ENCODE measurements around the gene GLI3.

Gene GLI3

DNA sequence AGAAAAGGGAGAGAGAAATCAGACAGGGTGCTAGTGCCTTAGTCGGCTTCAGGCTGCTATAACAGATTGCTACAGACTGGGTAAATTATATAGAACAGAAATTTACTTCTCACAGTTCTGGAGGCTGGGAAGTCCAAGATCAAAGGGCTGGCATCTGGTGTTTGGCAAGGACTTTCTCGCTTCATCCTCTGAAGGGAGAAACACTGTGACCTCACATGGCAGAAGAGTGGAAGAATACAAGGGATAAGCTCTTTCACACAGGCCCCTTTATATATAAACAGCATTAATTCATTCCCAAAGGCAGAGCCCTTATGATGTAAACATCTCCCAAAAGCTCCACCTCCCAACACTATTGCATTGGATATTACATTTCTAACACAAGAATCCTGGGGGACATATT lies 298.6 kb downstream of the GLI3 start (continued):
- TF ChIP-seq, protein P1, sequence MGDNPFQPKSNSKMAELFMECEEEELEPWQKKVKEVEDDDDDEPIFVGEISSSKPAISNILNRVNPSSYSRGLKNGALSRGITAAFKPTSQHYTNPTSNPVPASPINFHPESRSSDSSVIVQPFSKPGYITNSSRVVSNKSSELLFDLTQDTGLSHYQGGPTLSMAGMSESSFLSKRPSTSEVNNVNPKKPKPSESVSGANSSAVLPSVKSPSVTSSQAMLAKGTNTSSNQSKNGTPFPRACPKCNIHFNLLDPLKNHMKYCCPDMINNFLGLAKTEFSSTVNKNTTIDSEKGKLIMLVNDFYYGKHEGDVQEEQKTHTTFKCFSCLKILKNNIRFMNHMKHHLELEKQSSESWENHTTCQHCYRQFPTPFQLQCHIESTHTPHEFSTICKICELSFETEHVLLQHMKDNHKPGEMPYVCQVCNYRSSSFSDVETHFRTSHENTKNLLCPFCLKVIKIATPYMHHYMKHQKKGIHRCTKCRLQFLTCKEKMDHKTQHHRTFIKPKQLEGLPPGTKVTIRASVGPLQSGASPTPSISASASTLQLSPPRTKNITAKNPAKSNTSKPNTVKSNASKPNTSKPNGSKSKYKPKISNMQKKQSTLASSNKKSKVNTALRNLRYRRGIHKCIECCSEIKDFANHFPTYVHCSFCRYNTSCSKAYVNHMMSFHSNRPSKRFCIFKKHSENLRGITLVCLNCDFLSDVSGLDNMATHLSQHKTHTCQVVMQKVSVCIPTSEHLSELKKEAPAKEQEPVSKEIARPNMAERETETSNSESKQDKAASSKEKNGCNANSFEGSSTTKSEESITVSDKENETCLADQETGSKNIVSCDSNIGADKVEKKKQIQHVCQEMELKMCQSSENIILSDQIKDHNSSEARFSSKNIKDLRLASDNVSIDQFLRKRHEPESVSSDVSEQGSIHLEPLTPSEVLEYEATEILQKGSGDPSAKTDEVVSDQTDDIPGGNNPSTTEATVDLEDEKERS (tag by site-specific recombination; IDR thresholded peaks at IDR 0.05), result no peak
- TF ChIP-seq ZSCAN23 (tag by site-specific recombination; IDR thresholded peaks at IDR 0.05), result no peak
- no peak for TF ChIP-seq PRDM1 (tag by site-specific recombination; IDR thresholded peaks at IDR 0.05)
- TF ChIP-seq, protein P2, sequence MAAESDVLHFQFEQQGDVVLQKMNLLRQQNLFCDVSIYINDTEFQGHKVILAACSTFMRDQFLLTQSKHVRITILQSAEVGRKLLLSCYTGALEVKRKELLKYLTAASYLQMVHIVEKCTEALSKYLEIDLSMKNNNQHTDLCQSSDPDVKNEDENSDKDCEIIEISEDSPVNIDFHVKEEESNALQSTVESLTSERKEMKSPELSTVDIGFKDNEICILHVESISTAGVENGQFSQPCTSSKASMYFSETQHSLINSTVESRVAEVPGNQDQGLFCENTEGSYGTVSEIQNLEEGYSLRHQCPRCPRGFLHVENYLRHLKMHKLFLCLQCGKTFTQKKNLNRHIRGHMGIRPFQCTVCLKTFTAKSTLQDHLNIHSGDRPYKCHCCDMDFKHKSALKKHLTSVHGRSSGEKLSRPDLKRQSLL (tag by site-specific recombination; IDR thresholded peaks at IDR 0.05), result no peak
- no peak for TF ChIP-seq ZNF585B (tag by site-specific recombination; IDR thresholded peaks at IDR 0.05)

DNA sequence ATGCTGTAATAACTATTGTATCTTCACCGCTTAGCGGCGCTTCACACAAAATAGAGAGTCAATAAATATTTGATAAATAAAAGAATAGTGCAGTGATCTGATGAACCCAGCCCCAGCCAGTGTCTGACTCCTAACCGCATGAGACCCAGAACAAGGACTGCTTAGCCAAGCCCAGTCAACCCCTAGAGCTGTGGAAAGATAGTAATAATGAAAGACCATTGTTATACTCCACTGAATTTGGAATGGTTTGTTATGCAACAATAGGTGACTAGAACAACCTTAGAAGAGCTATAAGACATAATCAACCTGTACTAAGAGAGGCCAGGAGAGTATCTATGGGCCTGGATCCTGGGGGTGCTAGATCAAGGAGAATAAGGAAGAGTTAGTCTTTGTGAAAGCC lies 303.6 kb downstream of the GLI3 start:
- no peaks in the 10 kb centered on the region for H3K4me1 ChIP-seq (ENCODE audit: control insufficient read depth, insufficient read depth, low read length)
- POLR2A ChIA-PET, result no interaction called here
- H3K4me3 ChIP-seq (ENCODE audit: low read depth, low read length), result no peak overlapping the region
- CTCF ChIA-PET, result interaction anchor here (0.5 to 0.7 kb wide), 2 partner anchors 9 to 1013 kb away, joined by 3 read pairs; no protein-coding TSS in a partner anchor
- no peaks in the 10 kb centered on the region for H3K36me3 ChIP-seq (ENCODE audit: control insufficient read depth in 2 of 2, insufficient read depth in 1 of 2, low read length in 2 of 2)
- no peak for TF ChIP-seq GLI2 (tag by site-specific recombination; IDR thresholded peaks at IDR 0.05; ENCODE audit: borderline replicate concordance, low read depth)
- H3K27ac ChIP-seq (ENCODE audit: extremely low read depth, low read depth, low read length), result no peak overlapping the region
- no peaks in the 10 kb centered on the region for H3K9me3 ChIP-seq (ENCODE audit: control insufficient read depth, insufficient read depth, low read depth, low read length)

DNA sequence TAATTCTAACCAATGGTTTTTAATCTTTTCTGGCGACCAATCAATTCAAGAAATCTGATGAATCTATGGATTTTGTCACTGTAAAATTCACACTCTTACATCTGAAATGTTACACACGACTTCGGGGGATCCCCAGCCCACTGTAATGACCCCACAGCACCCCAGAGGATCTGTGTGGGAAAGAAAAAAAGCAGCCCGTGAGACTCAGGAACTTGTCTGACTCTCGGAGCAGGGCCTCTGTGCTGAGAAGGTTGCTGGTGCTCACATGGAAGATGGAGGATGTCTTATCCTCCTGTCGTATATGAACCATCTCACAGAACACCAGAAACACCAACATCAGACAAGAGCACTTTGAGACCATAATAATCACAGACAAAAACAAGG lies 305.8 kb downstream of the GLI3 start:
- no peaks in the 10 kb centered on the region for H3K4me1 ChIP-seq (ENCODE audit: control insufficient read depth, insufficient read depth, low read length)
- POLR2A ChIA-PET, result no interaction called here
- H3K9me3 ChIP-seq (ENCODE audit: control insufficient read depth, insufficient read depth, low read depth, low read length), result no peaks in the 10 kb centered on the region
- no peak overlapping the region for H3K27ac ChIP-seq (ENCODE audit: extremely low read depth, low read depth, low read length)
- H3K36me3 ChIP-seq (ENCODE audit: control insufficient read depth in 2 of 2, insufficient read depth in 1 of 2, low read length in 2 of 2), result no peaks in the 10 kb centered on the region
- no peak overlapping the region for H3K4me3 ChIP-seq (ENCODE audit: low read depth, low read length)
- CTCF ChIA-PET, result interaction anchor here (2.0 to 3.5 kb wide), 2 partner anchors 9 to 12 kb away, joined by 7 to 16 read pairs; no protein-coding TSS in a partner anchor
- TF ChIP-seq TRIM28 (IDR thresholded peaks at IDR 0.05; ENCODE audit: borderline replicate concordance, low read length) (no peak), ZNF169 (tag by site-specific recombination; IDR thresholded peaks at IDR 0.05) (no peak), SP7 (tag by site-specific recombination; IDR thresholded peaks at IDR 0.05) (no peak)
- TF ChIP-seq, protein P3, sequence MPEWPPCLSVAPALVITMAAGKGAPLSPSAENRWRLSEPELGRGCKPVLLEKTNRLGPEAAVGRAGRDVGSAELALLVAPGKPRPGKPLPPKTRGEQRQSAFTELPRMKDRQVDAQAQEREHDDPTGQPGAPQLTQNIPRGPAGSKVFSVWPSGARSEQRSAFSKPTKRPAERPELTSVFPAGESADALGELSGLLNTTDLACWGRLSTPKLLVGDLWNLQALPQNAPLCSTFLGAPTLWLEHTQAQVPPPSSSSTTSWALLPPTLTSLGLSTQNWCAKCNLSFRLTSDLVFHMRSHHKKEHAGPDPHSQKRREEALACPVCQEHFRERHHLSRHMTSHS (tag by site-specific recombination; IDR thresholded peaks at IDR 0.05), result no peak
- TF ChIP-seq, protein P4, sequence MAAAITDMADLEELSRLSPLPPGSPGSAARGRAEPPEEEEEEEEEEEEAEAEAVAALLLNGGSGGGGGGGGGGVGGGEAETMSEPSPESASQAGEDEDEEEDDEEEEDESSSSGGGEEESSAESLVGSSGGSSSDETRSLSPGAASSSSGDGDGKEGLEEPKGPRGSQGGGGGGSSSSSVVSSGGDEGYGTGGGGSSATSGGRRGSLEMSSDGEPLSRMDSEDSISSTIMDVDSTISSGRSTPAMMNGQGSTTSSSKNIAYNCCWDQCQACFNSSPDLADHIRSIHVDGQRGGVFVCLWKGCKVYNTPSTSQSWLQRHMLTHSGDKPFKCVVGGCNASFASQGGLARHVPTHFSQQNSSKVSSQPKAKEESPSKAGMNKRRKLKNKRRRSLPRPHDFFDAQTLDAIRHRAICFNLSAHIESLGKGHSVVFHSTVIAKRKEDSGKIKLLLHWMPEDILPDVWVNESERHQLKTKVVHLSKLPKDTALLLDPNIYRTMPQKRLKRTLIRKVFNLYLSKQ (tag by site-specific recombination; IDR thresholded peaks at IDR 0.05; ENCODE audit: borderline replicate concordance), result no peak

DNA sequence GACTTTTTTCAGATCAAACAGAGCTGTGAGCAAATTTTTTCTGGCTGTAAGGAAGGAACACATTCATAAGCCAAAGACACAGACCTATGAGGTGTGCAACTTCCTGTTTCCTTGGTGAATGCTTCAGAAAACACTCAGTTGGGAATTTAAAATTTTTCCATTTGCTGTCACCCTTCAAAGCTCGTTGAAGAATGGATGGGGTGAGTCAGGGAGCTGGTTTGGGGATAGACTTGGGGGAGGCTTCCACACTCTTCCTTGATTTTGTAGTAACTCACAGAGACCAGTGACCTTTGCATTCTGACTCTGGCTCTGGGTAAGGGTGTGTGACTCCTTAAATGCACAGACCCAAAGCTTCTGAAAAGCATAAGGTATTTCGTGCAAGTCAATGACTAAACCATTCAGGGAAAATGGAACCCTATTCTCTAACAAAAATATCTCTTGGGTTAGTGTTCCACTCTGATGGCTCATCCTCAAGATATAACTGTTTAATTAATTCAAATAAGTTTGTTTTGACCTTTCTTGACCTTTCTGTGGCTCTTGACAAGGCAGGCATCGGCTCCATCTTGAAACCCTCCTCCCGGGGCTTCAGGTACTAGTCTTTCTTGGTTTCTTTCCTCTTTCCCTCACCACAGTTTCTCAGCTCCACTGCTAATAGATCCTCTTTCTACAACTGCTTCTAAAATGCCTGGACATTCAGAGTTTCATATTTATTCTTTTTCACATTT lies 306.3 kb downstream of the GLI3 start:
- H3K9me3 ChIP-seq (ENCODE audit: control insufficient read depth, insufficient read depth, low read depth, low read length), result no peaks in the 10 kb centered on the region
- no peaks in the 10 kb centered on the region for H3K4me1 ChIP-seq (ENCODE audit: control insufficient read depth, insufficient read depth, low read length)
- H3K4me3 ChIP-seq (ENCODE audit: low read depth, low read length), result no peak overlapping the region
- no peaks in the 10 kb centered on the region for H3K36me3 ChIP-seq (ENCODE audit: control insufficient read depth in 2 of 2, insufficient read depth in 1 of 2, low read length in 2 of 2)
- no peak overlapping the region for H3K27ac ChIP-seq (ENCODE audit: extremely low read depth, low read depth, low read length)
- CTCF ChIA-PET, result interaction anchor here (1.0 to 3.5 kb wide), 3 partner anchors 10 to 946 kb away, joined by 3 to 16 read pairs (median 5); no protein-coding TSS in a partner anchor
- POLR2A ChIA-PET, result no interaction called here
- no peak for TF ChIP-seq EGR2 (tag by site-specific recombination; IDR thresholded peaks at IDR 0.05; ENCODE audit: low read depth)
- no peak for TF ChIP-seq ZBTB48 (tag by site-specific recombination; IDR thresholded peaks at IDR 0.05)
- TF ChIP-seq ZNF510 (tag by site-specific recombination; IDR thresholded peaks at IDR 0.05; ENCODE audit: insufficient replicate concordance), result no peak
- TF ChIP-seq ZNF2 (tag by site-specific recombination; IDR thresholded peaks at IDR 0.05), result no peak
- TF ChIP-seq, protein P5, sequence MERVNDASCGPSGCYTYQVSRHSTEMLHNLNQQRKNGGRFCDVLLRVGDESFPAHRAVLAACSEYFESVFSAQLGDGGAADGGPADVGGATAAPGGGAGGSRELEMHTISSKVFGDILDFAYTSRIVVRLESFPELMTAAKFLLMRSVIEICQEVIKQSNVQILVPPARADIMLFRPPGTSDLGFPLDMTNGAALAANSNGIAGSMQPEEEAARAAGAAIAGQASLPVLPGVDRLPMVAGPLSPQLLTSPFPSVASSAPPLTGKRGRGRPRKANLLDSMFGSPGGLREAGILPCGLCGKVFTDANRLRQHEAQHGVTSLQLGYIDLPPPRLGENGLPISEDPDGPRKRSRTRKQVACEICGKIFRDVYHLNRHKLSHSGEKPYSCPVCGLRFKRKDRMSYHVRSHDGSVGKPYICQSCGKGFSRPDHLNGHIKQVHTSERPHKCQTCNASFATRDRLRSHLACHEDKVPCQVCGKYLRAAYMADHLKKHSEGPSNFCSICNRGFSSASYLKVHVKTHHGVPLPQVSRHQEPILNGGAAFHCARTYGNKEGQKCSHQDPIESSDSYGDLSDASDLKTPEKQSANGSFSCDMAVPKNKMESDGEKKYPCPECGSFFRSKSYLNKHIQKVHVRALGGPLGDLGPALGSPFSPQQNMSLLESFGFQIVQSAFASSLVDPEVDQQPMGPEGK (tag by site-specific recombination; IDR thresholded peaks at IDR 0.05), result no peak
- TF ChIP-seq ZNF529 (tag by site-specific recombination; IDR thresholded peaks at IDR 0.05; ENCODE audit: insufficient replicate concordance), result no peak
- TF ChIP-seq GFI1B (tag by site-specific recombination; IDR thresholded peaks at IDR 0.05), result no peak
- no peak for TF ChIP-seq ZNF830 (tag by site-specific recombination; IDR thresholded peaks at IDR 0.05; ENCODE audit: low read depth)
- TF ChIP-seq ZNF501 (tag by site-specific recombination; IDR thresholded peaks at IDR 0.05), result no peak
- TF ChIP-seq IKZF3 (tag by site-specific recombination; IDR thresholded peaks at IDR 0.05), result no peak
